OCI-LY3 (cell line): ENCODE data around the gene RAPSN.

ENCODE experiments used
- EZH2phosphoT487 ChIP-seq: fragments of 200-600 bp; shearing (Covaris generic); IDR thresholded peaks from 2 replicates; pipeline ENCODE4 v1.6.1; 2018; ENCODE audit warnings: antibody characterized with exemption, mixed run types, low read depth
- TF ChIP-seq, protein P1 (sequence below): fragments of 200-600, 300-600 bp; sonication (generic); IDR thresholded peaks from 2 replicates; pipeline ENCODE4 v1.5.1; 2014; ENCODE audit warnings: antibody characterized with exemption, low read length, low read depth

DNA sequence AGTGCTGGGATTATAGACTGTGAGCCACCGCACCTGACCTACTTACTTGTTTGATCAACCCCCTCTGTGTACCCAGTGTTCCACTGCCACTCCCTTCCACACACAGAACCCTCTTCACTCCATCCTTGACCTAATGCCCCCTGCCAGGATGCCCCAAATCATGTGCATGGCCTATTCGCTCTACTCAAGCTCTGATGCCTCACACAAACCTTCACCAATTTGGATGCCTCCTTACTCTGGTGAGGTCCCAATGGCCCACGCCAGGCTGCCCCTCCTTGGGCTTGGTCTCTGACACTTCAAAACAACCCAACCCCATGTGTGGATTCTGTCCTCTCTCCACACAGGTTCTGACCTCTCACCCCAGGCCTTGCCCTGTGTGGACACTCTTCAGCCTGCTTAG is 13.2 kb downstream of the RAPSN start:
- TF ChIP-seq, protein P1, sequence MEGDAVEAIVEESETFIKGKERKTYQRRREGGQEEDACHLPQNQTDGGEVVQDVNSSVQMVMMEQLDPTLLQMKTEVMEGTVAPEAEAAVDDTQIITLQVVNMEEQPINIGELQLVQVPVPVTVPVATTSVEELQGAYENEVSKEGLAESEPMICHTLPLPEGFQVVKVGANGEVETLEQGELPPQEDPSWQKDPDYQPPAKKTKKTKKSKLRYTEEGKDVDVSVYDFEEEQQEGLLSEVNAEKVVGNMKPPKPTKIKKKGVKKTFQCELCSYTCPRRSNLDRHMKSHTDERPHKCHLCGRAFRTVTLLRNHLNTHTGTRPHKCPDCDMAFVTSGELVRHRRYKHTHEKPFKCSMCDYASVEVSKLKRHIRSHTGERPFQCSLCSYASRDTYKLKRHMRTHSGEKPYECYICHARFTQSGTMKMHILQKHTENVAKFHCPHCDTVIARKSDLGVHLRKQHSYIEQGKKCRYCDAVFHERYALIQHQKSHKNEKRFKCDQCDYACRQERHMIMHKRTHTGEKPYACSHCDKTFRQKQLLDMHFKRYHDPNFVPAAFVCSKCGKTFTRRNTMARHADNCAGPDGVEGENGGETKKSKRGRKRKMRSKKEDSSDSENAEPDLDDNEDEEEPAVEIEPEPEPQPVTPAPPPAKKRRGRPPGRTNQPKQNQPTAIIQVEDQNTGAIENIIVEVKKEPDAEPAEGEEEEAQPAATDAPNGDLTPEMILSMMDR: no peak
- TF ChIP-seq EZH2phosphoT487: no peak
